HuH-7.5 (cell line): ENCODE measurements around the gene ACTL6B.

Experiments
- DNase-seq: peaks from one replicate; pipeline ENCODE4 v3.0.0; 2011; ENCODE audit warnings: low spot score

The ACTL6B gene

GRCh38 chr7:100599911-100600729 lies 56.1 kb downstream of the ACTL6B start:
- no peak for DNase-seq

GRCh38 chr7:100598425-100598824 lies 57.8 kb downstream of the ACTL6B start:
- DNase-seq: no peak

DNA sequence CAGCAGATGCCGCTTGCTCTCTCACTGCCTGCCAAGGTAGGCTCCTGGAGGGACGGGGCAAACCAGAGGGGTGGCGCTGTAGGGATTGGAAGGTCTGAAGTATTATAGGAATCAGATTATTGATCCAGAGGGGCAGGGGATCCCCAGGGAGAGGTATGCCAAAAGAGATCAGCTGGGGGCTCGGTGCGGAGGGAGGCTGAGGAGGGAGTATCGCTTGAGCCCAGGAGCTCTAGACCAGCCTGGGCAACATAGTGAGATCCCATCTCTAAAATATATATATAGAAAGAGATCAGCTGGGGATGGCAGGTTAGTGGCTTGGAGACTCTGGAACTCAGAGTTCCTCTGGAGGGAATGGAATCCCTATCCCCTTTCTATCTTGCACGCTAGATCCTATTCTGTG lies 61.1 kb downstream of the ACTL6B start:
- DNase-seq: no peak
